ENCODE results near the gene BCORL1.

The BCORL1 gene

GRCh38 chrX:130032552-130032951, 50.1 kb downstream of the BCORL1 start:
- H3K4me3 ChIP-seq (ENCODE audit: low read depth, low read length), result no peak overlapping the region
- no peak for DNase-seq (ENCODE audit: low read depth)
- TF ChIP-seq MYC (IDR thresholded peaks at IDR 0.05; ENCODE audit: low read depth, low read length), result no peak
- TF ChIP-seq CTCF (IDR thresholded peaks at IDR 0.05; ENCODE audit: low read depth, low read length), result no peak
- TF ChIP-seq, protein P1, sequence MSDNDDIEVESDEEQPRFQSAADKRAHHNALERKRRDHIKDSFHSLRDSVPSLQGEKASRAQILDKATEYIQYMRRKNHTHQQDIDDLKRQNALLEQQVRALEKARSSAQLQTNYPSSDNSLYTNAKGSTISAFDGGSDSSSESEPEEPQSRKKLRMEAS (IDR thresholded peaks at IDR 0.05; ENCODE audit: low read depth, low read length), result no peak
- TF ChIP-seq POLR2A (IDR thresholded peaks at IDR 0.05; ENCODE audit: extremely low read depth, insufficient read length), result no peak

DNA sequence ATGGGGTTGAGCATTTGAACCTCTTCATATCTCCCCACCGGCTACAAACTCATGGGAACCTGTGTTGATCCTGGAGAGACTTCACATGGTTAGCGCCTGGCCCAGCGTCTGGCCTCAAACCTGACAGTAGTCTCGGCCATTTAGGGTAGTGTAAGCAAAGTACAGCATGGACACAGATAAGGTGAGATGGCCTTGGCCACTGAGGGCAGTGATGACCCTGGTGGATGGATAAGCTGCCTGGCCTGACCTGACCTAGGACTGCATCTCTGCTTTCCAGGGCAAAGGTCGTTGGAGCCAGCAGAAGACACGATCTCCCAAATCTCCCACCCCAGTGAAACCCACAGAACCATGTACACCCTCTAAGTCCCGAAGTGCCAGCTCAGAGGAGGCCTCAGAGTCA, 51.7 kb downstream of the BCORL1 start:
- TF ChIP-seq, protein P1 (IDR thresholded peaks at IDR 0.05; ENCODE audit: low read depth, low read length), result no peak
- TF ChIP-seq MYC (IDR thresholded peaks at IDR 0.05; ENCODE audit: low read depth, low read length), result no peak
- no peak for TF ChIP-seq CTCF (IDR thresholded peaks at IDR 0.05; ENCODE audit: low read depth, low read length)
- no peak for TF ChIP-seq POLR2A (IDR thresholded peaks at IDR 0.05; ENCODE audit: extremely low read depth, insufficient read length)
- no peak overlapping the region for H3K4me3 ChIP-seq (ENCODE audit: low read depth, low read length)
- DNase-seq (ENCODE audit: low read depth), result no peak

DNA sequence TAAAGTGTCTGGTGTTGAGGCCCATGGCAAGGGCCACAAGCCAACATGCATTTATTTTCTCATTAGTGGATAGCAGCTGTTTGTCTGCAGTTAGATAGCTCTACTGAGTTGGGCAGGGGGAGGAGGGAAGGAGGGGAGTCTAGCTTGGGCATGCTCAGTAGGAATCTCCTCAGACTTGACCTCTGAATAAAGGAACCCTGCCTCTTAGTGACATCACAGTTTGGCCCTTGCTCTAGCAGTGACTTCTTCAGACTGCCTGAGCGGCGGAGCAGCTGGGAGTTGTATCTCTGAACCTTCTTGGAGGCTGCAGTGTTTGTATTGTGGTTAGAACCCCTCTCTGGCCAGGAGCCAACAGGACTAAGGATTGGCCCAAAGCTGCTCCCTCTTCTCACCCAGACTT, 57.4 kb downstream of the BCORL1 start:
- no peak for DNase-seq (ENCODE audit: low read depth)
- TF ChIP-seq POLR2A (IDR thresholded peaks at IDR 0.05; ENCODE audit: extremely low read depth, insufficient read length) (no peak), MYC (IDR thresholded peaks at IDR 0.05; ENCODE audit: low read depth, low read length) (no peak), CTCF (IDR thresholded peaks at IDR 0.05; ENCODE audit: low read depth, low read length) (no peak)
- TF ChIP-seq, protein P1 (IDR thresholded peaks at IDR 0.05; ENCODE audit: low read depth, low read length), result no peak

GRCh38 chrX:130047416-130047815, 65.0 kb downstream of the BCORL1 start:
- DNase-seq (ENCODE audit: low read depth), result no peak
- TF ChIP-seq MYC (IDR thresholded peaks at IDR 0.05; ENCODE audit: low read depth, low read length), result no peak
- no peak for TF ChIP-seq POLR2A (IDR thresholded peaks at IDR 0.05; ENCODE audit: extremely low read depth, insufficient read length)
- TF ChIP-seq, protein P1 (IDR thresholded peaks at IDR 0.05; ENCODE audit: low read depth, low read length), result no peak
- no peak for TF ChIP-seq CTCF (IDR thresholded peaks at IDR 0.05; ENCODE audit: low read depth, low read length)
- no peak overlapping the region for H3K4me3 ChIP-seq (ENCODE audit: low read depth, low read length)

More for the DNA sequence above, 57.4 kb downstream of the BCORL1 start:
- H3K4me3 ChIP-seq (ENCODE audit: low read depth, low read length), result no peak overlapping the region

DNA sequence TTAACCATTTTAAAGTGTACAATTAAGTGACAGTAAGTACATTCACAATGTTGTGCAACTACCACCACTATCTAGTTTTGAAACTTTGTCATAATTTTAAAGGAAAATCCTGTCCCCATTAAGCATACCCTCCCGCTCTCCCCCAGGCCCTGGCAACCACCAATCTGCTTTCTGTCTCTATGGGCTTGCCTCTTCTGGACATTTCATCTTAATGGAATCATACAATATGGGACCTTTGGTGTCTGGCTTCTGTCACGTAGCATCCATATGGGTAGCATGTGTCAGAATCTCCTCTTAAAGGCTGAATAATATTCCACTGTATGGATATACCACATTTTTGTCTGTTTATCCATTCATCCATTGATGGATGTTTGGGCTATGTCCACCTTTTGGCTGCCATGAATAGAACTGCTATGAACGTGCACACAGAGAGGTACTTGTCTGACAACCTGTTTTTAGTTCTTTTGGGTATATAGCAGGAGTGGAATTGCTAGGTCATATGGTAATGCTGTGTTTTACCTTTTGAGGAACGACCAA, 66.3 kb downstream of the BCORL1 start:
- no peak for DNase-seq (ENCODE audit: low read depth)
- no peak overlapping the region for H3K4me3 ChIP-seq (ENCODE audit: low read depth, low read length)
- TF ChIP-seq, protein P1 (IDR thresholded peaks at IDR 0.05; ENCODE audit: low read depth, low read length), result no peak
- TF ChIP-seq CTCF (IDR thresholded peaks at IDR 0.05; ENCODE audit: low read depth, low read length), result no peak
- no peak for TF ChIP-seq MYC (IDR thresholded peaks at IDR 0.05; ENCODE audit: low read depth, low read length)
- no peak for TF ChIP-seq POLR2A (IDR thresholded peaks at IDR 0.05; ENCODE audit: extremely low read depth, insufficient read length)

Measured in NB4 (cell line).